WTC11 (cell line): Measurements from ENCODE around the gene MSL3B.
A peak's percentile ranks its signal among the peaks of the same experiment; 100 is the strongest.

ENCODE experiments used
- ATAC-seq: fragments of 200-7000 bp; cut with Tn5 transposase; 2 replicates; pipeline ENCODE4 v1.10.0; 2021; ENCODE audit warnings: mild to moderate bottlenecking, moderate library complexity
- CTCF ChIA-PET: fragments of 300-600 bp; sonication (Branson Sonifier 250); formaldehyde crosslinking; loops from one replicate; lab custom pipeline; 2021; ENCODE audit warnings: antibody characterized with exemption; lab: Charles Lee
- POLR2A ChIA-PET: fragments of 350-600 bp; sonication (Branson Sonifier 250); formaldehyde crosslinking; loops from one replicate; lab custom pipeline; 2021; ENCODE audit warnings: antibody characterized with exemption; lab: Charles Lee
- DNase-seq: peaks from one replicate; pipeline ENCODE4 v3.0.0; 2021; ENCODE audit warnings: low spot score
- H3K27ac Mint-ChIP-seq: 2 replicates; pipeline ENCODE4 v1.8.0; 2021; ENCODE audit warnings: mixed read lengths
- H3K27me3 Mint-ChIP-seq: 2 replicates; pipeline ENCODE4 v1.8.0; 2021; ENCODE audit warnings: low read depth, mild to moderate bottlenecking, moderate library complexity, mixed read lengths
- H3K36me3 Mint-ChIP-seq: 2 replicates; pipeline ENCODE4 v1.8.0; 2021; ENCODE audit warnings: mixed read lengths
- H3K4me1 Mint-ChIP-seq: 2 replicates; pipeline ENCODE4 v1.8.0; 2022; ENCODE audit warnings: mixed read lengths
- H3K4me3 Mint-ChIP-seq: 2 replicates; pipeline ENCODE4 v1.8.0; 2021; ENCODE audit warnings: mild to moderate bottlenecking, moderate library complexity, mixed read lengths
- H3K9me3 Mint-ChIP-seq: 2 replicates; pipeline ENCODE4 v1.8.0; 2021; ENCODE audit warnings: mixed read lengths
- GRHL2 ChIP-seq: fragments of 250-450 bp; sonication (Bioruptor Pico); IDR thresholded peaks from 2 replicates; pipeline ENCODE4 v1.8.0; 2022; ENCODE audit warnings: mild to moderate bottlenecking, moderate library complexity; ENCODE audit not compliant: insufficient replicate concordance, severe bottlenecking
- JUN ChIP-seq: sonication (generic); formaldehyde crosslinking; IDR thresholded peaks from 2 replicates; pipeline ENCODE4 v1.8.0; 2023; ENCODE audit warnings: mild to moderate bottlenecking, missing genetic modification reagents
- MXD4 ChIP-seq: fragments of 250-450 bp; sonication (Bioruptor Pico); IDR thresholded peaks from 2 replicates; pipeline ENCODE4 v1.8.0; 2021; ENCODE audit warnings: mild to moderate bottlenecking, moderate library complexity, borderline replicate concordance
- NR2C2 ChIP-seq: sonication (generic); formaldehyde crosslinking; IDR thresholded peaks from 2 replicates; pipeline ENCODE4 v1.8.0; 2022; ENCODE audit warnings: mild to moderate bottlenecking, missing genetic modification reagents
- TCF7 ChIP-seq: sonication (generic); formaldehyde crosslinking; IDR thresholded peaks from 2 replicates; pipeline ENCODE4 v1.8.0; 2022; ENCODE audit warnings: mild to moderate bottlenecking, low read depth, missing genetic modification reagents, moderate library complexity
- ZBTB21 ChIP-seq: sonication (generic); formaldehyde crosslinking; IDR thresholded peaks from 2 replicates; pipeline ENCODE4 v1.8.1; 2023; ENCODE audit warnings: mild to moderate bottlenecking, missing genetic modification reagents, borderline replicate concordance
- ZNF416 ChIP-seq: fragments of 250-450 bp; sonication (Bioruptor Pico); IDR thresholded peaks from 2 replicates; pipeline ENCODE4 v1.9.0; 2021; ENCODE audit warnings: mild to moderate bottlenecking, inconsistent platforms
- ZNF671 ChIP-seq: fragments of 250-450 bp; sonication (Bioruptor Pico); IDR thresholded peaks from 2 replicates; pipeline ENCODE4 v1.8.0; 2021; ENCODE audit warnings: mild to moderate bottlenecking
- TF ChIP-seq, protein P1 (sequence below): sonication (generic); formaldehyde crosslinking; IDR thresholded peaks from 2 replicates; pipeline ENCODE4 v1.8.0; 2022; ENCODE audit warnings: missing genetic modification reagents
- TF ChIP-seq, protein P2 (sequence below): fragments of 250-450 bp; sonication (Bioruptor Pico); IDR thresholded peaks from 2 replicates; pipeline ENCODE4 v1.9.0; 2021; ENCODE audit warnings: mild to moderate bottlenecking
- TF ChIP-seq, protein P3 (sequence below): sonication (generic); formaldehyde crosslinking; IDR thresholded peaks from 2 replicates; pipeline ENCODE4 v1.8.0; 2023; ENCODE audit warnings: mild to moderate bottlenecking, missing genetic modification reagents
- TF ChIP-seq, protein P4 (sequence below): sonication (generic); formaldehyde crosslinking; IDR thresholded peaks from 2 replicates; pipeline ENCODE4 v1.8.1; 2023; ENCODE audit warnings: mild to moderate bottlenecking, missing genetic modification reagents, moderate library complexity
- TF ChIP-seq, protein P5 (sequence below): sonication (generic); formaldehyde crosslinking; IDR thresholded peaks from 2 replicates; pipeline ENCODE4 v1.8.1; 2022; ENCODE audit warnings: low read depth, mild to moderate bottlenecking, moderate library complexity, missing genetic modification reagents, borderline replicate concordance
- TF ChIP-seq, protein P6 (sequence below): fragments of 200-600 bp; IDR thresholded peaks from 2 replicates; pipeline ENCODE4 v1.8.0; 2022; ENCODE audit warnings: antibody characterized with exemption
- TF ChIP-seq, protein P7 (sequence below): fragments of 250-450 bp; sonication (Bioruptor Pico); conservative IDR thresholded peaks from 2 replicates; pipeline ENCODE4 v1.9.0; 2021; ENCODE audit warnings: mild to moderate bottlenecking

The MSL3B gene

DNA sequence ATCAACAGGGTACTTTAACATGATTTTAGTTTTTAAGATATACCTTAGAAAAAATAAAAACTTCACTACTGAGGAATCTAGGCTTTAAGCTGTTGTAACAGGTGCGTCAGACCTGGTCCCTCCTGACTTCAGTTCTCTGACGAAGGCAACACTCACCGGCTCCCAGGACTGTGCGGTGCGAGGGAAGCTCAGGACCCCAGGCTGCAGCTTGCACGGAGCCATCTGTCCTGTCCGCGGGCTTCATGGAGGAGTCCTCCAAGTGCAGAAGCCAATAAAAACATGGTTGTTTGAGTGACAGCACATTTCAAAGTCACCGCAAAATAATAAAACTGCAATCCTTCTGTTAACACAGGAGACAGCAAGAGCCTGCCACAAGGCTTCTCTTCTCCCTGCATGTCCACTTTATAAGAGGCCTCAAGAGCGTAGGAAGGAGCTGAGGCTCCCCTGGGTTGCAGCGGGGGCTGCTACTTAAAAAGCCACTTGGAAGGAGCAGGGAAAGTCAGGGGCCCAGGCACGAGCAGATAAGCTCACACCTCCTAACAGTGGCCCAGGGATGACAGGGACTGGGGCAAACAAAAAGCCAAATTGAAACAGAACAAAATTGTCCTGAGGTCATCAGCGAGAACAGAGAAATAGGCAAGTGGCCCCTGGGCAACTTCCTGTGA, 18.4 kb downstream of the MSL3B start:
- Mint-ChIP-seq H3K4me1 (peaks cover 20% of the 10 kb centered on the region), H3K4me3 (no peak overlapping the region), H3K27ac (0 out of 2 replicates have a peak overlapping the region, but pooled peaks have one; percentile 49), H3K36me3 (peaks cover 85% of the 10 kb centered on the region), H3K9me3 (no peaks in the 10 kb centered on the region), H3K27me3 (no peaks in the 10 kb centered on the region)
- no peak for ATAC-seq
- CTCF ChIA-PET = interaction anchor here (1.0 kb wide), 1 partner anchor 8 kb away, joined by 3 read pairs; no protein-coding TSS in a partner anchor
- TF ChIP-seq ZBTB21 (CRISPR knock-in tag) (no peak), MXD4 (CRISPR knock-in tag) (no peak)
- TF ChIP-seq, protein P1, sequence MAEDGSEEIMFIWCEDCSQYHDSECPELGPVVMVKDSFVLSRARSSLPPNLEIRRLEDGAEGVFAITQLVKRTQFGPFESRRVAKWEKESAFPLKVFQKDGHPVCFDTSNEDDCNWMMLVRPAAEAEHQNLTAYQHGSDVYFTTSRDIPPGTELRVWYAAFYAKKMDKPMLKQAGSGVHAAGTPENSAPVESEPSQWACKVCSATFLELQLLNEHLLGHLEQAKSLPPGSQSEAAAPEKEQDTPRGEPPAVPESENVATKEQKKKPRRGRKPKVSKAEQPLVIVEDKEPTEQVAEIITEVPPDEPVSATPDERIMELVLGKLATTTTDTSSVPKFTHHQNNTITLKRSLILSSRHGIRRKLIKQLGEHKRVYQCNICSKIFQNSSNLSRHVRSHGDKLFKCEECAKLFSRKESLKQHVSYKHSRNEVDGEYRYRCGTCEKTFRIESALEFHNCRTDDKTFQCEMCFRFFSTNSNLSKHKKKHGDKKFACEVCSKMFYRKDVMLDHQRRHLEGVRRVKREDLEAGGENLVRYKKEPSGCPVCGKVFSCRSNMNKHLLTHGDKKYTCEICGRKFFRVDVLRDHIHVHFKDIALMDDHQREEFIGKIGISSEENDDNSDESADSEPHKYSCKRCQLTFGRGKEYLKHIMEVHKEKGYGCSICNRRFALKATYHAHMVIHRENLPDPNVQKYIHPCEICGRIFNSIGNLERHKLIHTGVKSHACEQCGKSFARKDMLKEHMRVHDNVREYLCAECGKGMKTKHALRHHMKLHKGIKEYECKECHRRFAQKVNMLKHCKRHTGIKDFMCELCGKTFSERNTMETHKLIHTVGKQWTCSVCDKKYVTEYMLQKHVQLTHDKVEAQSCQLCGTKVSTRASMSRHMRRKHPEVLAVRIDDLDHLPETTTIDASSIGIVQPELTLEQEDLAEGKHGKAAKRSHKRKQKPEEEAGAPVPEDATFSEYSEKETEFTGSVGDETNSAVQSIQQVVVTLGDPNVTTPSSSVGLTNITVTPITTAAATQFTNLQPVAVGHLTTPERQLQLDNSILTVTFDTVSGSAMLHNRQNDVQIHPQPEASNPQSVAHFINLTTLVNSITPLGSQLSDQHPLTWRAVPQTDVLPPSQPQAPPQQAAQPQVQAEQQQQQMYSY = no peak
- TF ChIP-seq, protein P2, sequence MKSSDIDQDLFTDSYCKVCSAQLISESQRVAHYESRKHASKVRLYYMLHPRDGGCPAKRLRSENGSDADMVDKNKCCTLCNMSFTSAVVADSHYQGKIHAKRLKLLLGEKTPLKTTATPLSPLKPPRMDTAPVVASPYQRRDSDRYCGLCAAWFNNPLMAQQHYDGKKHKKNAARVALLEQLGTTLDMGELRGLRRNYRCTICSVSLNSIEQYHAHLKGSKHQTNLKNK = no peak
- TF ChIP-seq, protein P3, sequence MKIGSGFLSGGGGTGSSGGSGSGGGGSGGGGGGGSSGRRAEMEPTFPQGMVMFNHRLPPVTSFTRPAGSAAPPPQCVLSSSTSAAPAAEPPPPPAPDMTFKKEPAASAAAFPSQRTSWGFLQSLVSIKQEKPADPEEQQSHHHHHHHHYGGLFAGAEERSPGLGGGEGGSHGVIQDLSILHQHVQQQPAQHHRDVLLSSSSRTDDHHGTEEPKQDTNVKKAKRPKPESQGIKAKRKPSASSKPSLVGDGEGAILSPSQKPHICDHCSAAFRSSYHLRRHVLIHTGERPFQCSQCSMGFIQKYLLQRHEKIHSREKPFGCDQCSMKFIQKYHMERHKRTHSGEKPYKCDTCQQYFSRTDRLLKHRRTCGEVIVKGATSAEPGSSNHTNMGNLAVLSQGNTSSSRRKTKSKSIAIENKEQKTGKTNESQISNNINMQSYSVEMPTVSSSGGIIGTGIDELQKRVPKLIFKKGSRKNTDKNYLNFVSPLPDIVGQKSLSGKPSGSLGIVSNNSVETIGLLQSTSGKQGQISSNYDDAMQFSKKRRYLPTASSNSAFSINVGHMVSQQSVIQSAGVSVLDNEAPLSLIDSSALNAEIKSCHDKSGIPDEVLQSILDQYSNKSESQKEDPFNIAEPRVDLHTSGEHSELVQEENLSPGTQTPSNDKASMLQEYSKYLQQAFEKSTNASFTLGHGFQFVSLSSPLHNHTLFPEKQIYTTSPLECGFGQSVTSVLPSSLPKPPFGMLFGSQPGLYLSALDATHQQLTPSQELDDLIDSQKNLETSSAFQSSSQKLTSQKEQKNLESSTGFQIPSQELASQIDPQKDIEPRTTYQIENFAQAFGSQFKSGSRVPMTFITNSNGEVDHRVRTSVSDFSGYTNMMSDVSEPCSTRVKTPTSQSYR (CRISPR knock-in tag) = no peak
- POLR2A ChIA-PET = no interaction called here
- DNase-seq = no peak

DNA sequence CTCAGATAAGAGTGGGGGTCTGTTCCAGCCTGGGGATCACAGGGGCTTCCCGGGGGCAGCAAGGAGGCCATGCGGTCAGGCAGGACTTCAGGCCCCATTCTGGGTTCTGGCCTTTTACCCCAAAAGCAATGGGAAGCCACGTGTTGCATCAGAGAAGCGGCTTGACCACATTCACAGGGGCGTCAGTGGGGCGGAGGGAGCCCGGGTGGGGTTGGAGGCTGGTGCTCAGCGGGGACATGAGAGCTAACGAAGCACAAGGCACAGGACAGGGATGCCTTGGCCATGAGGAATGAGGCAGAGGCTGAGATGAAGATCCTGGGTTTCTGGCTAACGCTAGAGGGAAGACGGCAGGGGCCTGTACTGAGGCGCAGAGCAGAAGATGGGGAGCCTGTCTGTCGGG, 19.9 kb downstream of the MSL3B start:
- Mint-ChIP-seq H3K4me1 (peaks cover 17% of the 10 kb centered on the region), H3K27me3 (no peaks in the 10 kb centered on the region), H3K4me3 (no peak overlapping the region), H3K36me3 (peaks cover 95% of the 10 kb centered on the region), H3K9me3 (no peaks in the 10 kb centered on the region), H3K27ac (no peak overlapping the region)
- no peak for TF ChIP-seq GRHL2 (CRISPR knock-in tag)
- TF ChIP-seq ZNF671 = no peak
- TF ChIP-seq, protein P4, sequence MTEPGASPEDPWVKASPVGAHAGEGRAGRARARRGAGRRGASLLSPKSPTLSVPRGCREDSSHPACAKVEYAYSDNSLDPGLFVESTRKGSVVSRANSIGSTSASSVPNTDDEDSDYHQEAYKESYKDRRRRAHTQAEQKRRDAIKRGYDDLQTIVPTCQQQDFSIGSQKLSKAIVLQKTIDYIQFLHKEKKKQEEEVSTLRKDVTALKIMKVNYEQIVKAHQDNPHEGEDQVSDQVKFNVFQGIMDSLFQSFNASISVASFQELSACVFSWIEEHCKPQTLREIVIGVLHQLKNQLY (CRISPR knock-in tag) = no peak
- TF ChIP-seq, protein P5, sequence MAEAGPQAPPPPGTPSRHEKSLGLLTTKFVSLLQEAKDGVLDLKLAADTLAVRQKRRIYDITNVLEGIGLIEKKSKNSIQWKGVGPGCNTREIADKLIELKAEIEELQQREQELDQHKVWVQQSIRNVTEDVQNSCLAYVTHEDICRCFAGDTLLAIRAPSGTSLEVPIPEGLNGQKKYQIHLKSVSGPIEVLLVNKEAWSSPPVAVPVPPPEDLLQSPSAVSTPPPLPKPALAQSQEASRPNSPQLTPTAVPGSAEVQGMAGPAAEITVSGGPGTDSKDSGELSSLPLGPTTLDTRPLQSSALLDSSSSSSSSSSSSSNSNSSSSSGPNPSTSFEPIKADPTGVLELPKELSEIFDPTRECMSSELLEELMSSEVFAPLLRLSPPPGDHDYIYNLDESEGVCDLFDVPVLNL (CRISPR knock-in tag) = no peak
- TF ChIP-seq MXD4 (CRISPR knock-in tag) = no peak
- no peak for TF ChIP-seq TCF7 (CRISPR knock-in tag)
- TF ChIP-seq ZNF416 (CRISPR knock-in tag) = no peak
- TF ChIP-seq, protein P6, sequence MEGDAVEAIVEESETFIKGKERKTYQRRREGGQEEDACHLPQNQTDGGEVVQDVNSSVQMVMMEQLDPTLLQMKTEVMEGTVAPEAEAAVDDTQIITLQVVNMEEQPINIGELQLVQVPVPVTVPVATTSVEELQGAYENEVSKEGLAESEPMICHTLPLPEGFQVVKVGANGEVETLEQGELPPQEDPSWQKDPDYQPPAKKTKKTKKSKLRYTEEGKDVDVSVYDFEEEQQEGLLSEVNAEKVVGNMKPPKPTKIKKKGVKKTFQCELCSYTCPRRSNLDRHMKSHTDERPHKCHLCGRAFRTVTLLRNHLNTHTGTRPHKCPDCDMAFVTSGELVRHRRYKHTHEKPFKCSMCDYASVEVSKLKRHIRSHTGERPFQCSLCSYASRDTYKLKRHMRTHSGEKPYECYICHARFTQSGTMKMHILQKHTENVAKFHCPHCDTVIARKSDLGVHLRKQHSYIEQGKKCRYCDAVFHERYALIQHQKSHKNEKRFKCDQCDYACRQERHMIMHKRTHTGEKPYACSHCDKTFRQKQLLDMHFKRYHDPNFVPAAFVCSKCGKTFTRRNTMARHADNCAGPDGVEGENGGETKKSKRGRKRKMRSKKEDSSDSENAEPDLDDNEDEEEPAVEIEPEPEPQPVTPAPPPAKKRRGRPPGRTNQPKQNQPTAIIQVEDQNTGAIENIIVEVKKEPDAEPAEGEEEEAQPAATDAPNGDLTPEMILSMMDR = no peak
- TF ChIP-seq, protein P7, sequence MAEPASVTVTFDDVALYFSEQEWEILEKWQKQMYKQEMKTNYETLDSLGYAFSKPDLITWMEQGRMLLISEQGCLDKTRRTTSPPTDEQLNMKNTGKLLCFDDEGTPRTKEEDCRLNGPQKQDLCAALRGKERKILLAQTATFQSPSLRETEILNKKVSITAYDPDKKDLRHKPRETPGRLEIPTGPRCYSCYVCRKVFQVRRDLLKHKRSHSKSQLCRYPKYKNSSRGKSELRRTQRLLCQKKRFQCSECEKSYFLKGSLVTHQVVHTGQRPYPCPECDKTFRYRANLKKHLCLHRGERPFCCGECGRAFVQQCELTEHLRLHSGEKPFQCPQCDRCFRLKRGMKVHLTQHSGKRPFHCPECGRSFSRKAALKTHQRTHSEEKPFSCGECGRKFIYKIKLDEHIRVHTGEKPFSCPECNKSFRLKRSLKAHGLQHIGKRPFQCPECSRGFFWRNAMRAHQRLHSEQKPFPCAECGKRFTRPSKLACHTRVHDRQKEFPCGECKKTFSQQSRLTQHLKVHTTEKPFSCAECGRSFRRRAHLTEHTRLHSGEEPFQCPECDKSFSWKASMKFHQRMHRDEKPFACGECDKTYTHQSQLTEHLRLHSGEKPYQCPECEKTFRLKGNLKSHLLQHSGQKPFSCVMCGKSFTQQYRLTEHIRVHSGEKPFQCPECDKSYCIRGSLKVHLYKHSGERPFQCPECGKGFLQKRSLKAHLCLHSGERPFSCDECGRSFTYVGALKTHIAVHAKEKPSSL = no peak
- TF ChIP-seq NR2C2 (CRISPR knock-in tag) = no peak
- no peak for TF ChIP-seq JUN (CRISPR knock-in tag)
- POLR2A ChIA-PET = no interaction called here
- no peak for DNase-seq
- CTCF ChIA-PET = interaction anchor here (1.1 kb wide), 1 partner anchor 9 kb away, joined by 3 read pairs; no protein-coding TSS in a partner anchor
- ATAC-seq = no peak
